Endothelial cell of umbilical vein (primary cell): ENCODE measurements around the gene SELPLG. TPM values are rescaled to one million over a fixed set of nuclear protein-coding genes. Genes with fewer than 3 reads are reported as not detected.

Experiments
- BruUV-seq: library from RNA; stranded (reverse); fragments of 400-500 nt; replicated peaks from 2 replicates; lab custom pipeline; 2021; lab: Mats Ljungman, UMichigan
- CTCF ChIA-PET: fragments of 300-600, 350-600 bp; sonication (Branson Sonifier 250); formaldehyde crosslinking; loops from one replicate; lab custom pipeline; 2021; ENCODE audit warnings: antibody characterized with exemption, inconsistent platforms; lab: Charles Lee
- POLR2A ChIA-PET: fragments of 300-600, 350-600 bp; sonication (Branson Sonifier 250); formaldehyde crosslinking; loops from one replicate; lab custom pipeline; 2021; ENCODE audit warnings: antibody characterized with exemption, inconsistent platforms; lab: Charles Lee
- DNase-seq: peaks from one replicate; pipeline ENCODE4 v3.0.0-alpha.2; 2011; ENCODE audit warnings: low read depth, low spot score
- FAIRE-seq: peaks from 2 replicates; lab custom pipeline; 2011; peaks lifted over from hg19 to GRCh38; lab: Jason Lieb, UNC
- H2AFZ ChIP-seq: 2 replicates; pipeline ENCODE4 v1.6.0; 2012; ENCODE audit warnings: low read depth, low read length, control low read depth, inconsistent platforms
- H3K27ac ChIP-seq: 2 replicates; pipeline ENCODE4 v1.5.1; 2011; ENCODE audit warnings: low read depth, mild to moderate bottlenecking, control low read depth, low read length, moderate library complexity; ENCODE audit not compliant: insufficient read depth
- H3K27me3 ChIP-seq, 2 experiments: 2 replicates each; pipeline versions ENCODE4 v1.6.0 to v1.6.1; 2011; ENCODE audit warnings: low read length in 2 of 2, mixed read lengths in 1 of 2; ENCODE audit not compliant: control insufficient read depth in 2 of 2, insufficient read depth in 2 of 2
- H3K36me3 ChIP-seq, 2 experiments: 2 replicates in 1 of 2; 3 replicates in 1 of 2; pipeline ENCODE4 v1.5.1; 2011; ENCODE audit warnings: low read length in 2 of 2, mild to moderate bottlenecking in 1 of 2, moderate library complexity in 1 of 2; ENCODE audit not compliant: control insufficient read depth in 2 of 2, insufficient read depth in 2 of 2; ENCODE audit errors: extremely low read depth in 1 of 2
- H3K4me1 ChIP-seq: 3 replicates; pipeline ENCODE4 v1.5.1; 2011; ENCODE audit warnings: mild to moderate bottlenecking, low read length; ENCODE audit not compliant: control insufficient read depth, insufficient read depth; ENCODE audit errors: extremely low read depth
- H3K4me2 ChIP-seq: 2 replicates; pipeline ENCODE4 v1.6.1; 2011; ENCODE audit warnings: low read length, control low read depth, mixed read lengths; ENCODE audit not compliant: insufficient read depth
- H3K4me3 ChIP-seq, 3 experiments: fragments of 200-600 bp in 1 of 3; sonication (generic), shearing (Covaris generic) in 1 of 3; replicated peaks in 1 of 3; 2 replicates each; pipeline ENCODE4 v1.5.1; 2011 to 2016; ENCODE audit warnings: control low read depth in 3 of 3, low read length in 3 of 3, mild to moderate bottlenecking in 2 of 3, inconsistent platforms in 1 of 3, low read depth in 1 of 3, moderate library complexity in 1 of 3; ENCODE audit not compliant: insufficient read depth in 1 of 3
- H3K79me2 ChIP-seq: 2 replicates; pipeline ENCODE4 v1.6.0; 2012; ENCODE audit warnings: low read length, inconsistent platforms; ENCODE audit not compliant: control insufficient read depth, insufficient read depth
- H3K9ac ChIP-seq: replicated peaks from 2 replicates; pipeline ENCODE3; 2011; ENCODE audit warnings: low read length, control low read depth; ENCODE audit not compliant: insufficient read depth; ENCODE audit errors: extremely low read depth
- H3K9me1 ChIP-seq: replicated peaks from 3 replicates; pipeline ENCODE4 v1.6.0; 2011; ENCODE audit warnings: mild to moderate bottlenecking, low read length; ENCODE audit not compliant: control insufficient read depth, insufficient read depth; ENCODE audit errors: extremely low read depth
- H3K9me3 ChIP-seq: replicated peaks from 2 replicates; pipeline ENCODE4 v1.5.1; 2012; ENCODE audit warnings: low read length, inconsistent platforms; ENCODE audit not compliant: control insufficient read depth, insufficient read depth
- H4K20me1 ChIP-seq: replicated peaks from 2 replicates; pipeline ENCODE3; 2011; ENCODE audit warnings: mild to moderate bottlenecking, low read length; ENCODE audit not compliant: control insufficient read depth, insufficient read depth; ENCODE audit errors: extremely low read depth
- CTCF ChIP-seq, 2 donors: IDR thresholded peaks; 1 replicate in 1 of 2; 2 replicates in 1 of 2; pipeline ENCODE4 v1.5.1; 2011; ENCODE audit warnings: low read length in 2 of 2, mild to moderate bottlenecking in 2 of 2, moderate library complexity in 2 of 2, control low read depth in 1 of 2, inconsistent platforms in 1 of 2, low read depth in 1 of 2; ENCODE audit not compliant: insufficient read depth in 1 of 2; ENCODE audit errors: extremely low read depth in 1 of 2
- EZH2 ChIP-seq: IDR thresholded peaks from 2 replicates; pipeline ENCODE4 v1.6.1; 2012; ENCODE audit warnings: borderline replicate concordance, low read depth, mild to moderate bottlenecking, moderate library complexity, low read length, inconsistent platforms; ENCODE audit not compliant: severe bottlenecking
- FOS ChIP-seq: IDR thresholded peaks from 2 replicates; pipeline ENCODE4 v1.6.1; 2011; ENCODE audit warnings: mild to moderate bottlenecking, low read length, moderate library complexity, borderline replicate concordance; ENCODE audit not compliant: insufficient read depth
- GATA2 ChIP-seq: IDR thresholded peaks from 2 replicates; pipeline ENCODE4 v1.7.0; 2011; ENCODE audit warnings: low read depth, mild to moderate bottlenecking, moderate library complexity, mixed read lengths, low read length; ENCODE audit not compliant: insufficient read length, insufficient read depth
- JUN ChIP-seq: IDR thresholded peaks from 2 replicates; pipeline ENCODE4 v1.6.1; 2011; ENCODE audit warnings: borderline replicate concordance, low read depth; ENCODE audit not compliant: insufficient read length, insufficient read depth
- MAX ChIP-seq: IDR thresholded peaks from 2 replicates; pipeline ENCODE4 v1.6.1; 2011; ENCODE audit not compliant: insufficient read depth, insufficient read length
- MYC ChIP-seq: IDR thresholded peaks from one replicate; pipeline ENCODE4 v1.6.1; 2011; ENCODE audit warnings: mild to moderate bottlenecking, low read depth, low read length
- POLR2A ChIP-seq: IDR thresholded peaks from 2 replicates; pipeline ENCODE4 v1.6.1; 2012; ENCODE audit warnings: low read depth, mild to moderate bottlenecking, control low read depth, low read length
- POLR2AphosphoS5 ChIP-seq: IDR thresholded peaks from 2 replicates; pipeline ENCODE4 v1.6.1; 2012; ENCODE audit warnings: low read depth, mild to moderate bottlenecking, control low read depth, low read length, moderate library complexity; ENCODE audit not compliant: insufficient read depth
- dilution Hi-C: fragments of 300-500 bp; cut with MboI; formaldehyde crosslinking; loops from one replicate; pipeline ENCODE4 v1.15.0; 2019; ENCODE audit warnings: low sequenced_read_pairs; ENCODE audit not compliant: extremely low pct_ligation_motif_present
- intact Hi-C: fragments of 100-400 bp; cut with micrococcal nuclease; formaldehyde crosslinking; loops from one replicate; pipeline ENCODE4 v1.10.0; 2022
- polyA plus RNA-seq, 4 experiments: library from polyadenylated mRNA; depleted of rRNA in 3 of 4; stranded (reverse) in 3 of 4; unstranded in 1 of 4; fragments of >200 nt; gene quantifications; 2 replicates each; pipeline versions ENCODE4 v1.2.1 to v1.2.3, GENCODE V29; 2011 to 2012; ENCODE audit warnings: missing spikeins in 1 of 4
- total RNA-seq: library from RNA; stranded (reverse); gene quantifications from 2 replicates; pipeline ENCODE4 v1.2.3, GENCODE V29; 2021

SELPLG gene
- total and polyA plus RNA-seq, 2 donors (not counting 3 experiments of a cell fraction or from before 2014, with no cell fraction given), result 1.0 to 1.2 TPM

- intact Hi-C loops, result no loop called here
- Histone ChIP-seq H3K4me1 (no peaks in the 10 kb centered on the region), H3K27me3 (no peaks in the 10 kb centered on the region), H3K9me3 (no peaks in the 10 kb centered on the region), H3K27ac (no peak overlapping the region), H2AFZ (no peak overlapping the region), H3K4me3 (no peak overlapping the region), H3K4me2 (no peak overlapping the region), H3K9me1 (no peaks in the 10 kb centered on the region), H4K20me1 (no peaks in the 10 kb centered on the region), H3K79me2 (no peaks in the 10 kb centered on the region), H3K36me3 (no peaks in the 10 kb centered on the region), H3K9ac (no peak overlapping the region)
- BruUV-seq, result no TSS peak
- DNase-seq, result no peak
- CTCF ChIA-PET, result interaction anchor here (1.2 to 3.1 kb wide), 3 partner anchors 8 to 340 kb away, joined by 3 to 15 read pairs (median 4); partner anchors contain the start of gene ISCU
- TF ChIP-seq GATA2, result no peak
- no peak for TF ChIP-seq MAX
- no peak for TF ChIP-seq JUN
- no peak for TF ChIP-seq CTCF (IDR thresholded peaks at IDR 0.05; ENCODE audit: extremely low read depth in 1 of 2, insufficient read depth in 1 of 2, low read depth in 1 of 2, low read length in 2 of 2)
- TF ChIP-seq POLR2AphosphoS5, result no peak
- TF ChIP-seq EZH2, result no peak
- TF ChIP-seq POLR2A, result no peak
- TF ChIP-seq FOS, result no peak
- TF ChIP-seq MYC, result no peak
- POLR2A ChIA-PET, result no interaction called here
- no peak for FAIRE-seq
- dilution Hi-C loops, result no loop called here
These were observed 23.3 kb downstream of the SELPLG start for GRCh38 chr12:108610336-108610815.
